ENCODE results near the gene CMSS1.

- TF ChIP-seq HOXA7 (CRISPR knock-in tag; IDR thresholded peaks at IDR 0.05) (no peak), MAZ (IDR thresholded peaks at IDR 0.05; ENCODE audit: borderline replicate concordance, low read depth, low read length) (no peak), CTCF (IDR thresholded peaks at IDR 0.05) (peak; percentile 53), POLR2A (IDR thresholded peaks at IDR 0.05; ENCODE audit: low read length) (no peak)
- TF ChIP-seq, protein P1, sequence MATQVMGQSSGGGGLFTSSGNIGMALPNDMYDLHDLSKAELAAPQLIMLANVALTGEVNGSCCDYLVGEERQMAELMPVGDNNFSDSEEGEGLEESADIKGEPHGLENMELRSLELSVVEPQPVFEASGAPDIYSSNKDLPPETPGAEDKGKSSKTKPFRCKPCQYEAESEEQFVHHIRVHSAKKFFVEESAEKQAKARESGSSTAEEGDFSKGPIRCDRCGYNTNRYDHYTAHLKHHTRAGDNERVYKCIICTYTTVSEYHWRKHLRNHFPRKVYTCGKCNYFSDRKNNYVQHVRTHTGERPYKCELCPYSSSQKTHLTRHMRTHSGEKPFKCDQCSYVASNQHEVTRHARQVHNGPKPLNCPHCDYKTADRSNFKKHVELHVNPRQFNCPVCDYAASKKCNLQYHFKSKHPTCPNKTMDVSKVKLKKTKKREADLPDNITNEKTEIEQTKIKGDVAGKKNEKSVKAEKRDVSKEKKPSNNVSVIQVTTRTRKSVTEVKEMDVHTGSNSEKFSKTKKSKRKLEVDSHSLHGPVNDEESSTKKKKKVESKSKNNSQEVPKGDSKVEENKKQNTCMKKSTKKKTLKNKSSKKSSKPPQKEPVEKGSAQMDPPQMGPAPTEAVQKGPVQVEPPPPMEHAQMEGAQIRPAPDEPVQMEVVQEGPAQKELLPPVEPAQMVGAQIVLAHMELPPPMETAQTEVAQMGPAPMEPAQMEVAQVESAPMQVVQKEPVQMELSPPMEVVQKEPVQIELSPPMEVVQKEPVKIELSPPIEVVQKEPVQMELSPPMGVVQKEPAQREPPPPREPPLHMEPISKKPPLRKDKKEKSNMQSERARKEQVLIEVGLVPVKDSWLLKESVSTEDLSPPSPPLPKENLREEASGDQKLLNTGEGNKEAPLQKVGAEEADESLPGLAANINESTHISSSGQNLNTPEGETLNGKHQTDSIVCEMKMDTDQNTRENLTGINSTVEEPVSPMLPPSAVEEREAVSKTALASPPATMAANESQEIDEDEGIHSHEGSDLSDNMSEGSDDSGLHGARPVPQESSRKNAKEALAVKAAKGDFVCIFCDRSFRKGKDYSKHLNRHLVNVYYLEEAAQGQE (IDR thresholded peaks at IDR 0.05): no peak
These were observed 28.5 kb upstream of the CMSS1 start for GRCh38 chr3:99789011-99789721.

Measured in A549 (cell line).